Measurements from ENCODE around the gene SLC31A2.

Gene SLC31A2

GRCh38 chr9:113186137-113186755 is 35.4 kb downstream of the SLC31A2 start:
- DNase-seq (ENCODE audit: low read depth in 2 of 2), result no peak

- DNase-seq (ENCODE audit: low read depth in 2 of 2), result no peak
Observed at GRCh38 chr9:113187929-113188595, 37.3 kb downstream of the SLC31A2 start.

GRCh38 chr9:113192455-113192854 is 41.6 kb downstream of the SLC31A2 start:
- DNase-seq (ENCODE audit: low read depth in 2 of 2), result no peak

- no peak for DNase-seq (ENCODE audit: low read depth in 2 of 2)
Observed at GRCh38 chr9:113199683-113200329, 49.0 kb downstream of the SLC31A2 start.

- no peak for DNase-seq (ENCODE audit: low read depth in 2 of 2)
Observed at GRCh38 chr9:113205432-113205831, 54.6 kb downstream of the SLC31A2 start.

- DNase-seq (ENCODE audit: low read depth in 2 of 2), result no peak
Observed at GRCh38 chr9:113205861-113206260, 55.1 kb downstream of the SLC31A2 start.

GRCh38 chr9:113210815-113211214 is 60.0 kb downstream of the SLC31A2 start:
- DNase-seq (ENCODE audit: low read depth in 2 of 2), result no peak
